Stimulated activated CD4-positive, alpha-beta T cell treated with anti-CD3 and anti-CD28 coated beads, Interleukin-2, amount 100 ng/mL, for 4 hours (primary cell): ENCODE data around the gene ALDOC.
"Not testable (repeated sequence)": the region's sequence is repeated elsewhere in the genome, so short reads cannot be mapped to it uniquely, and the experiment has no call there.

Source experiments
- DNase-seq: peaks from one replicate; pipeline ENCODE4 v3.0.0-alpha.2; 2020; ENCODE audit warnings: low read depth

The ALDOC gene

GRCh38 chr17:28582513-28582912 lies 5.8 kb upstream of the ALDOC start:
- DNase-seq = no peak

GRCh38 chr17:28580959-28581358 lies 4.3 kb upstream of the ALDOC start:
- no peak for DNase-seq

- no peak for DNase-seq
These were observed 2.8 kb upstream of the ALDOC start for GRCh38 chr17:28579526-28579925.

GRCh38 chr17:28578246-28579195 lies 1.8 kb upstream of the ALDOC start:
- DNase-seq = no peak

- no peak for DNase-seq
These were observed 750 bp upstream of the ALDOC start for GRCh38 chr17:28577466-28577824.

- DNase-seq = not testable (repeated sequence)
These were observed 679 bp downstream of the ALDOC start for GRCh38 chr17:28576016-28576415.

GRCh38 chr17:28575126-28575795 lies 1.4 kb downstream of the ALDOC start:
- DNase-seq = no peak

- no peak for DNase-seq
These were observed 2.2 kb downstream of the ALDOC start for GRCh38 chr17:28574526-28574925.

GRCh38 chr17:28573966-28574480 lies 2.7 kb downstream of the ALDOC start:
- DNase-seq = no peak

- no peak for DNase-seq
These were observed 3.2 kb downstream of the ALDOC start for GRCh38 chr17:28573521-28573920.

GRCh38 chr17:28573040-28573380 lies 3.7 kb downstream of the ALDOC start:
- no peak for DNase-seq

GRCh38 chr17:28572259-28573039 lies 4.2 kb downstream of the ALDOC start:
- no peak for DNase-seq

- DNase-seq = peak; percentile 85
These were observed 5.2 kb downstream of the ALDOC start, which contains the start of gene PIGS for GRCh38 chr17:28571361-28572122. Gene PIGS, minus strand, starts transcription at chr17:28571524. Its CDS starts 28 bp downstream, at chr17:28571496.

GRCh38 chr17:28570716-28571360 lies 5.9 kb downstream of the ALDOC start:
- DNase-seq = peak; percentile 13

GRCh38 chr17:28569446-28569845 lies 7.2 kb downstream of the ALDOC start:
- no peak for DNase-seq

GRCh38 chr17:28567604-28568003 lies 9.1 kb downstream of the ALDOC start:
- no peak for DNase-seq

- no peak for DNase-seq
These were observed 13.2 kb downstream of the ALDOC start for GRCh38 chr17:28563475-28563874.

GRCh38 chr17:28555022-28555421 lies 21.7 kb downstream of the ALDOC start:
- DNase-seq = no peak

- no peak for DNase-seq
These were observed 22.1 kb downstream of the ALDOC start for GRCh38 chr17:28554565-28554964.

GRCh38 chr17:28553000-28553505 lies 23.6 kb downstream of the ALDOC start:
- DNase-seq = no peak
